HG02938 (cell line): ENCODE results near the gene TLK1.

Source experiments
- ATAC-seq: cut with Tn5 transposase; IDR thresholded peaks from one replicate; pipeline ENCODE4 v1.9.1; 2021; ENCODE audit warnings: mild to moderate bottlenecking, moderate library complexity; ENCODE audit not compliant: unreplicated experiment

Gene TLK1

GRCh38 chr2:171160119-171160955 lies at the start of gene TLK1:
TLK1 (minus strand) TSS chr2:171160893; CDS start chr2:171160428, 465 bp downstream.
- ATAC-seq, result peak; percentile 38

GRCh38 chr2:171210216-171210863 lies 49.6 kb upstream of the TLK1 start:
- ATAC-seq, result no peak

GRCh38 chr2:171208657-171209056 lies 48.0 kb upstream of the TLK1 start:
- no peak for ATAC-seq

GRCh38 chr2:171206422-171207115 lies 45.9 kb upstream of the TLK1 start:
- no peak for ATAC-seq

GRCh38 chr2:171205551-171205950 lies 44.9 kb upstream of the TLK1 start:
- no peak for ATAC-seq

- ATAC-seq, result no peak
These were observed 41.1 kb upstream of the TLK1 start for GRCh38 chr2:171201767-171202166.

- no peak for ATAC-seq
These were observed 40.6 kb upstream of the TLK1 start for GRCh38 chr2:171201271-171201670.

- ATAC-seq, result no peak
These were observed 39.8 kb upstream of the TLK1 start for GRCh38 chr2:171200469-171200868.

- ATAC-seq, result no peak
These were observed 30.3 kb upstream of the TLK1 start for GRCh38 chr2:171191021-171191420.

GRCh38 chr2:171187819-171188218 lies 27.1 kb upstream of the TLK1 start:
- no peak for ATAC-seq

- ATAC-seq, result no peak
These were observed 26.5 kb upstream of the TLK1 start for GRCh38 chr2:171187177-171187576.

- no peak for ATAC-seq
These were observed 25.2 kb upstream of the TLK1 start for GRCh38 chr2:171185941-171186340.

GRCh38 chr2:171185165-171185818 lies 24.6 kb upstream of the TLK1 start:
- no peak for ATAC-seq

- ATAC-seq, result no peak
These were observed 20.7 kb upstream of the TLK1 start for GRCh38 chr2:171181064-171182049.

GRCh38 chr2:171180229-171180930 lies 19.7 kb upstream of the TLK1 start:
- ATAC-seq, result no peak

- ATAC-seq, result no peak
These were observed 18.3 kb upstream of the TLK1 start for GRCh38 chr2:171178993-171179392.

GRCh38 chr2:171176516-171176915 lies 15.8 kb upstream of the TLK1 start:
- no peak for ATAC-seq

- ATAC-seq, result no peak
These were observed 13.4 kb upstream of the TLK1 start for GRCh38 chr2:171174075-171174474.

- ATAC-seq, result no peak
These were observed 12.4 kb upstream of the TLK1 start for GRCh38 chr2:171173087-171173486.
